PC-9 (cell line): Measurements from ENCODE around the gene FOXP3. TPM values are rescaled to one million over a fixed set of nuclear protein-coding genes. Genes with fewer than 3 reads are reported as not detected.

Experiments used
- BruUV-seq: library from RNA; stranded (reverse); fragments of 400-500 nt; replicated peaks from 2 replicates; lab custom pipeline; 2021; lab: Mats Ljungman, UMichigan
- CTCF ChIA-PET: fragments of 300-600 bp; sonication (Branson Sonifier 250); formaldehyde crosslinking; loops from one replicate; lab custom pipeline; 2022; ENCODE audit warnings: antibody characterized with exemption; lab: Charles Lee
- POLR2A ChIA-PET: fragments of 300-600 bp; sonication (Branson Sonifier 250); formaldehyde crosslinking; loops from one replicate; lab custom pipeline; 2022; ENCODE audit warnings: antibody characterized with exemption; ENCODE audit not compliant: unreplicated experiment; lab: Charles Lee
- DNase-seq, 2 experiments: peaks; one replicate each; pipeline versions ENCODE4 v3.0.0 to v3.0.0-alpha.2; 2015 to 2022; ENCODE audit warnings: mixed read lengths in 1 of 2
- H2AFZ ChIP-seq: fragments of 200-600 bp; sonication (generic); 2 replicates; pipeline ENCODE4 v1.8.1; 2017; ENCODE audit warnings: antibody characterized with exemption
- H3F3A ChIP-seq: fragments of 200-600 bp; sonication (generic); 2 replicates; pipeline ENCODE4 v1.8.1; 2017; ENCODE audit warnings: antibody characterized with exemption, mild to moderate bottlenecking, low read depth; ENCODE audit not compliant: insufficient read depth
- H3K27ac ChIP-seq: fragments of 200-600 bp; sonication (generic); 2 replicates; pipeline ENCODE4 v1.6.1; 2016; ENCODE audit warnings: mixed run types
- H3K27me3 ChIP-seq: fragments of 200-600 bp; sonication (generic); 2 replicates; pipeline ENCODE4 v1.6.1; 2016; ENCODE audit warnings: low read depth, mixed run types; ENCODE audit not compliant: insufficient read depth
- H3K36me3 ChIP-seq: fragments of 200-600 bp; sonication (generic); 2 replicates; pipeline ENCODE4 v1.6.1; 2016; ENCODE audit warnings: low read depth, mixed run types
- H3K4me1 ChIP-seq: fragments of 200-600 bp; sonication (generic); replicated peaks from 2 replicates; pipeline ENCODE4 v1.6.1; 2016; ENCODE audit warnings: mixed run types; ENCODE audit not compliant: insufficient read depth
- H3K4me2 ChIP-seq: fragments of 200-600 bp; sonication (generic); 2 replicates; pipeline ENCODE4 v1.6.1; 2017; ENCODE audit warnings: mixed run types
- H3K4me3 ChIP-seq: fragments of 200-600 bp; sonication (generic); 2 replicates; pipeline ENCODE4 v1.6.1; 2016; ENCODE audit warnings: mixed run types
- H3K79me2 ChIP-seq: fragments of 200-600 bp; sonication (generic); 2 replicates; pipeline ENCODE4 v1.6.1; 2017; ENCODE audit warnings: low read depth, mixed run types
- H3K9me2 ChIP-seq: fragments of 200-600 bp; sonication (generic); 2 replicates; pipeline ENCODE4 v1.8.1; 2017; ENCODE audit warnings: mild to moderate bottlenecking; ENCODE audit not compliant: insufficient read depth
- H3K9me3 ChIP-seq: fragments of 200-600 bp; sonication (generic); 2 replicates; pipeline ENCODE4 v1.8.1; 2016; ENCODE audit warnings: low read depth; ENCODE audit not compliant: insufficient read depth
- H4K20me1 ChIP-seq: fragments of 200-600 bp; sonication (generic); 2 replicates; pipeline ENCODE4 v1.8.1; 2017; ENCODE audit not compliant: insufficient read depth
- CTCF ChIP-seq: fragments of 200-600 bp; sonication (generic); conservative IDR thresholded peaks from 2 replicates; pipeline ENCODE4 v1.6.1; 2017; ENCODE audit warnings: mixed run types, antibody characterized with exemption, mild to moderate bottlenecking, moderate library complexity
- EZH2 ChIP-seq: fragments of 200-600 bp; sonication (generic); IDR thresholded peaks from 2 replicates; pipeline ENCODE4 v1.8.0; 2017; ENCODE audit warnings: antibody characterized with exemption, low read depth
- intact Hi-C: fragments of 100-400 bp; cut with micrococcal nuclease; formaldehyde crosslinking; loops from one replicate; pipeline ENCODE4 v1.10.0; 2022; ENCODE audit not compliant: unreplicated experiment
- total RNA-seq: library from RNA; stranded (reverse); gene quantifications from 2 replicates; pipeline ENCODE4 v1.2.3, GENCODE V29; 2021

Gene FOXP3
- total RNA-seq, 1 experiment from 2014 or later, result not detected

- Histone ChIP-seq H3K9me3 (no peaks in the 10 kb centered on the region), H3K4me2 (no peak overlapping the region), H2AFZ (no peak overlapping the region), H3K4me1 (no peaks in the 10 kb centered on the region), H4K20me1 (no peaks in the 10 kb centered on the region), H3F3A (no peaks in the 10 kb centered on the region), H3K79me2 (no peaks in the 10 kb centered on the region), H3K27me3 (no peaks in the 10 kb centered on the region), H3K9me2 (no peaks in the 10 kb centered on the region), H3K36me3 (no peaks in the 10 kb centered on the region), H3K4me3 (no peak overlapping the region), H3K27ac (no peak overlapping the region)
- no peak for TF ChIP-seq CTCF
- no peak for TF ChIP-seq EZH2
- no TSS peak for BruUV-seq
- intact Hi-C loops, result no loop called here
- no peak for DNase-seq
- ChIA-PET POLR2A (no interaction called here), CTCF (no interaction called here)
These were observed 13.6 kb upstream of the FOXP3 start for GRCh38 chrX:49278081-49278480.

GRCh38 chrX:49277535-49277830 lies 13.0 kb upstream of the FOXP3 start:
- H2AFZ ChIP-seq, result no peak overlapping the region
- H3K36me3 ChIP-seq, result no peaks in the 10 kb centered on the region
- H4K20me1 ChIP-seq, result no peaks in the 10 kb centered on the region
- H3F3A ChIP-seq, result no peaks in the 10 kb centered on the region
- intact Hi-C loops, result no loop called here
- H3K9me3 ChIP-seq, result no peaks in the 10 kb centered on the region
- CTCF ChIA-PET, result no interaction called here
- H3K4me3 ChIP-seq, result no peak overlapping the region
- no peaks in the 10 kb centered on the region for H3K4me1 ChIP-seq
- POLR2A ChIA-PET, result no interaction called here
- H3K9me2 ChIP-seq, result no peaks in the 10 kb centered on the region
- H3K79me2 ChIP-seq, result no peaks in the 10 kb centered on the region
- no peak for TF ChIP-seq CTCF
- no peak for TF ChIP-seq EZH2
- no TSS peak for BruUV-seq
- H3K27me3 ChIP-seq, result no peaks in the 10 kb centered on the region
- no peak overlapping the region for H3K4me2 ChIP-seq
- H3K27ac ChIP-seq, result no peak overlapping the region
- DNase-seq, result no peak

GRCh38 chrX:49276671-49277534 lies 12.4 kb upstream of the FOXP3 start:
- POLR2A ChIA-PET, result no interaction called here
- BruUV-seq, result no TSS peak
- no peaks in the 10 kb centered on the region for H3K4me1 ChIP-seq
- H3K9me2 ChIP-seq, result no peaks in the 10 kb centered on the region
- H3K27ac ChIP-seq, result no peak overlapping the region
- no peaks in the 10 kb centered on the region for H3K9me3 ChIP-seq
- TF ChIP-seq EZH2, result no peak
- TF ChIP-seq CTCF, result no peak
- H3K4me3 ChIP-seq, result no peak overlapping the region
- no peak overlapping the region for H2AFZ ChIP-seq
- H3K79me2 ChIP-seq, result no peaks in the 10 kb centered on the region
- no peak overlapping the region for H3K4me2 ChIP-seq
- H3K36me3 ChIP-seq, result no peaks in the 10 kb centered on the region
- no peaks in the 10 kb centered on the region for H3F3A ChIP-seq
- no peaks in the 10 kb centered on the region for H3K27me3 ChIP-seq
- intact Hi-C loops, result no loop called here
- DNase-seq, result no peak
- H4K20me1 ChIP-seq, result no peaks in the 10 kb centered on the region
- CTCF ChIA-PET, result no interaction called here
